Measurements from ENCODE around the gene ACTN1. TPM values are rescaled to one million over a fixed set of nuclear protein-coding genes. Genes with fewer than 3 reads are reported as not detected.

The ACTN1 gene
- total RNA-seq, 1 donor from 2014 or later: 479 TPM

- no peak for DNase-seq (ENCODE audit: low read depth)
- no peak overlapping the region for H3K4me3 ChIP-seq (ENCODE audit: low read depth, low read length)
- TF ChIP-seq CTCF (conservative IDR thresholded peaks at IDR 0.05; ENCODE audit: low read depth, low read length): no peak
Measured at GRCh38 chr14:68925373-68925772, 53.7 kb downstream of the ACTN1 start.

GRCh38 chr14:68924186-68925158, 54.6 kb downstream of the ACTN1 start:
- TF ChIP-seq CTCF (conservative IDR thresholded peaks at IDR 0.05; ENCODE audit: low read depth, low read length): no peak
- no peak overlapping the region for H3K4me3 ChIP-seq (ENCODE audit: low read depth, low read length)
- DNase-seq (ENCODE audit: low read depth): no peak

GRCh38 chr14:68922886-68923285, 56.2 kb downstream of the ACTN1 start:
- no peak for TF ChIP-seq CTCF (conservative IDR thresholded peaks at IDR 0.05; ENCODE audit: low read depth, low read length)
- H3K4me3 ChIP-seq (ENCODE audit: low read depth, low read length): no peak overlapping the region
- no peak for DNase-seq (ENCODE audit: low read depth)

GRCh38 chr14:68922201-68922621, 56.9 kb downstream of the ACTN1 start:
- no peak overlapping the region for H3K4me3 ChIP-seq (ENCODE audit: low read depth, low read length)
- no peak for TF ChIP-seq CTCF (conservative IDR thresholded peaks at IDR 0.05; ENCODE audit: low read depth, low read length)
- no peak for DNase-seq (ENCODE audit: low read depth)

GRCh38 chr14:68921666-68922065, 57.4 kb downstream of the ACTN1 start:
- no peak for DNase-seq (ENCODE audit: low read depth)
- TF ChIP-seq CTCF (conservative IDR thresholded peaks at IDR 0.05; ENCODE audit: low read depth, low read length): peak; percentile 18
- H3K4me3 ChIP-seq (ENCODE audit: low read depth, low read length): no peak overlapping the region

GRCh38 chr14:68921049-68921448, 58.1 kb downstream of the ACTN1 start:
- no peak for DNase-seq (ENCODE audit: low read depth)
- no peak overlapping the region for H3K4me3 ChIP-seq (ENCODE audit: low read depth, low read length)
- no peak for TF ChIP-seq CTCF (conservative IDR thresholded peaks at IDR 0.05; ENCODE audit: low read depth, low read length)

Data from epithelial cell of proximal tubule (primary cell).